HCT116 (cell line): ENCODE measurements around the gene ECM1. TPM values are rescaled to one million over a fixed set of nuclear protein-coding genes. Genes with fewer than 3 reads are reported as not detected.

Experiments used
- ATAC-seq: fragments of 200-7000 bp; cut with Tn5 transposase; 2 replicates; pipeline ENCODE4 v1.9.1; 2020; ENCODE audit warnings: mild to moderate bottlenecking, moderate library complexity
- BruUV-seq: library from RNA; stranded (reverse); fragments of 400-500 nt; replicated peaks from 2 replicates; lab custom pipeline; 2021; lab: Mats Ljungman, UMichigan
- CTCF ChIA-PET: fragments of 300-600 bp; sonication (Branson Sonifier 250); formaldehyde crosslinking; loops from one replicate; lab custom pipeline; 2021; ENCODE audit warnings: antibody characterized with exemption; lab: Charles Lee
- POLR2A ChIA-PET: fragments of 300-600, 350-600 bp; sonication (Branson Sonifier 250); formaldehyde crosslinking; loops from one replicate; lab custom pipeline; 2021; ENCODE audit warnings: antibody characterized with exemption; lab: Charles Lee
- RAD21 ChIA-PET, 2 experiments: fragments of 300-600 bp; sonication (Branson Sonifier 250); formaldehyde crosslinking; loops; one replicate each; lab custom pipeline; 2023; ENCODE audit warnings: low total read pairs in 2 of 2; ENCODE audit not compliant: uncharacterized antibody in 2 of 2, unreplicated experiment in 2 of 2, low non-redundant PET in 1 of 2; lab: Charles Lee
- DNase-seq: peaks from one replicate; pipeline ENCODE4 v3.0.0-alpha.2; 2010; ENCODE audit warnings: low read depth, low spot score
- H2AFZ ChIP-seq: fragments of 200-600 bp; shearing (Covaris generic), sonication (generic); 2 replicates; pipeline ENCODE4 v1.6.1; 2017; ENCODE audit warnings: low read depth, mixed run types, mixed read lengths, antibody characterized with exemption, low read length; ENCODE audit not compliant: poor library complexity, severe bottlenecking
- H3K27ac ChIP-seq: 2 replicates; pipeline ENCODE4 v1.5.1; 2012; ENCODE audit warnings: low read depth, low read length
- H3K27me3 ChIP-seq: fragments of 200-600 bp; sonication (generic); 2 replicates; pipeline ENCODE4 v1.6.1; 2016; ENCODE audit warnings: mixed run types, low read length, mixed read lengths; ENCODE audit not compliant: insufficient read depth
- H3K36me3 ChIP-seq, 2 experiments: fragments of 200-500 bp in 1 of 2; fragments of 200-600 bp in 1 of 2; sonication (Bioruptor generic) in 1 of 2; sonication (generic) in 1 of 2; 2 replicates each; pipeline versions ENCODE4 v1.5.1 to v1.6.1; 2014 to 2016; ENCODE audit warnings: low read length in 2 of 2, inconsistent platforms in 1 of 2, mixed read lengths in 1 of 2, mixed run types in 1 of 2; ENCODE audit not compliant: insufficient read depth in 2 of 2, control insufficient read depth in 1 of 2
- H3K4me1 ChIP-seq, 2 experiments: fragments of 200-600 bp in 1 of 2; sonication (generic) in 1 of 2; 2 replicates each; pipeline versions ENCODE4 v1.5.1 to v1.6.1; 2012 to 2017; ENCODE audit warnings: low read length in 2 of 2, inconsistent platforms in 1 of 2, mild to moderate bottlenecking in 1 of 2, mixed read lengths in 1 of 2, mixed run types in 1 of 2, moderate library complexity in 1 of 2; ENCODE audit not compliant: insufficient read depth in 2 of 2, control insufficient read depth in 1 of 2
- H3K4me2 ChIP-seq: fragments of 200-600 bp; sonication (generic); 2 replicates; pipeline ENCODE4 v1.6.1; 2017; ENCODE audit warnings: mixed run types, low read length, mixed read lengths
- H3K4me3 ChIP-seq, 2 experiments: fragments of 200-600 bp in 1 of 2; sonication (generic) in 1 of 2; replicated peaks in 1 of 2; 2 replicates each; pipeline ENCODE4 v1.5.1; 2011 to 2016; ENCODE audit warnings: low read length in 2 of 2, control low read depth in 1 of 2, low read depth in 1 of 2, mild to moderate bottlenecking in 1 of 2, mixed read lengths in 1 of 2, mixed run types in 1 of 2
- H3K79me2 ChIP-seq: fragments of 200-600 bp; sonication (generic); 2 replicates; pipeline ENCODE4 v1.6.1; 2017; ENCODE audit warnings: mild to moderate bottlenecking, mixed run types, low read length, moderate library complexity, mixed read lengths; ENCODE audit not compliant: insufficient read depth
- H3K9ac ChIP-seq: fragments of 200-600 bp; sonication (generic); 2 replicates; pipeline ENCODE4 v1.6.1; 2016; ENCODE audit warnings: low read length, mixed read lengths
- H3K9me2 ChIP-seq: fragments of 200-600 bp; sonication (generic), shearing (Covaris generic); 2 replicates; pipeline ENCODE4 v1.6.1; 2017; ENCODE audit warnings: mixed run types, mild to moderate bottlenecking, moderate library complexity; ENCODE audit not compliant: insufficient read depth
- H3K9me3 ChIP-seq, 2 experiments: fragments of 200-500 bp in 1 of 2; fragments of 200-600 bp in 1 of 2; sonication (Bioruptor generic) in 1 of 2; sonication (generic) in 1 of 2; 2 replicates each; pipeline ENCODE4 v1.6.1; 2014 to 2017; ENCODE audit warnings: low read length in 2 of 2, mixed read lengths in 2 of 2, inconsistent platforms in 1 of 2, low read depth in 1 of 2, mild to moderate bottlenecking in 1 of 2, mixed run types in 1 of 2, moderate library complexity in 1 of 2; ENCODE audit not compliant: control insufficient read depth in 1 of 2, insufficient read depth in 1 of 2
- H4K20me1 ChIP-seq: fragments of 200-600 bp; sonication (generic), shearing (Covaris generic); 2 replicates; pipeline ENCODE4 v1.6.1; 2017; ENCODE audit warnings: mixed run types, mild to moderate bottlenecking, moderate library complexity; ENCODE audit not compliant: insufficient read depth
- CBX3 ChIP-seq: IDR thresholded peaks from 2 replicates; pipeline ENCODE4 v1.6.1; 2012; ENCODE audit warnings: low read depth
- CEBPB ChIP-seq: IDR thresholded peaks from 2 replicates; pipeline ENCODE4 v1.6.1; 2012; ENCODE audit warnings: low read depth
- EGR1 ChIP-seq: IDR thresholded peaks from 2 replicates; pipeline ENCODE4 v1.6.1; 2012; ENCODE audit warnings: low read depth
- EZH2phosphoT487 ChIP-seq: fragments of 200-600 bp; IDR thresholded peaks from 2 replicates; pipeline ENCODE4 v1.6.1; 2018; ENCODE audit warnings: antibody characterized with exemption, borderline replicate concordance
- FOSL1 ChIP-seq: IDR thresholded peaks from 2 replicates; pipeline ENCODE4 v1.6.1; 2012; ENCODE audit warnings: low read depth
- JUND ChIP-seq: IDR thresholded peaks from 2 replicates; pipeline ENCODE4 v1.6.1; 2012
- POLR2A ChIP-seq: IDR thresholded peaks from 2 replicates; pipeline ENCODE4 v1.7.0; 2011; ENCODE audit warnings: borderline replicate concordance; ENCODE audit not compliant: insufficient read depth, insufficient read length; ENCODE audit errors: extremely low read depth
- POLR2AphosphoS5 ChIP-seq: IDR thresholded peaks from 2 replicates; pipeline ENCODE4 v1.6.1; 2011; ENCODE audit warnings: mild to moderate bottlenecking, low read depth, low read length, moderate library complexity
- RAD21 ChIP-seq: IDR thresholded peaks from 2 replicates; pipeline ENCODE4 v1.6.1; 2012; ENCODE audit warnings: low read depth, mild to moderate bottlenecking
- SIN3A ChIP-seq: IDR thresholded peaks from 2 replicates; pipeline ENCODE4 v1.6.1; 2012; ENCODE audit warnings: low read depth
- SP1 ChIP-seq: IDR thresholded peaks from 2 replicates; pipeline ENCODE4 v1.6.1; 2012; ENCODE audit warnings: low read depth
- SRF ChIP-seq: IDR thresholded peaks from 2 replicates; pipeline ENCODE4 v1.6.1; 2012; ENCODE audit warnings: low read depth
- TCF7L2 ChIP-seq: IDR thresholded peaks from 2 replicates; pipeline ENCODE4 v1.7.0; 2011; ENCODE audit warnings: borderline replicate concordance, inconsistent platforms; ENCODE audit not compliant: insufficient read depth, insufficient read length; ENCODE audit errors: extremely low read depth
- YY1 ChIP-seq: IDR thresholded peaks from 2 replicates; pipeline ENCODE4 v1.6.1; 2011; ENCODE audit warnings: low read length, low read depth, moderate library complexity, mild to moderate bottlenecking; ENCODE audit not compliant: insufficient replicate concordance; ENCODE audit errors: extremely low read depth
- ZFX ChIP-seq: fragments of 450-650 bp; IDR thresholded peaks from 2 replicates; pipeline ENCODE4 v1.6.1; 2017
- intact Hi-C: fragments of 100-400 bp; cut with micrococcal nuclease; formaldehyde crosslinking; loops from 2 replicates; pipeline ENCODE4 v1.10.0; 2022
- total RNA-seq: library from RNA; stranded (reverse); gene quantifications from one replicate; pipeline ENCODE4 v1.2.1, GENCODE V29; 2021; ENCODE audit not compliant: unreplicated experiment
- TF ChIP-seq, protein P1 (sequence below), 3 experiments: fragments of 200-600 bp in 1 of 3; sonication (generic) in 1 of 3; IDR thresholded peaks in 2 of 3; conservative IDR thresholded peaks in 1 of 3; 2 replicates each; pipeline ENCODE4 v1.5.1; 2012 to 2017; ENCODE audit warnings: low read depth in 2 of 3, low read length in 2 of 3, antibody characterized with exemption in 1 of 3, borderline replicate concordance in 1 of 3, control low read depth in 1 of 3, mild to moderate bottlenecking in 1 of 3, mixed read lengths in 1 of 3, mixed run types in 1 of 3, moderate library complexity in 1 of 3; ENCODE audit not compliant: insufficient read depth in 1 of 3
- TF ChIP-seq, protein P2 (sequence below): IDR thresholded peaks from 2 replicates; pipeline ENCODE4 v1.6.1; 2012
- TF ChIP-seq, protein P3 (sequence below): IDR thresholded peaks from 2 replicates; pipeline ENCODE4 v1.6.1; 2011; ENCODE audit warnings: mild to moderate bottlenecking, low read length, moderate library complexity; ENCODE audit not compliant: insufficient replicate concordance; ENCODE audit errors: extremely low read depth
- TF ChIP-seq, protein P4 (sequence below): IDR thresholded peaks from 2 replicates; pipeline ENCODE4 v1.6.1; 2012

ECM1 gene
- total RNA-seq, 1 experiment from 2014 or later: 2.0 TPM

DNA sequence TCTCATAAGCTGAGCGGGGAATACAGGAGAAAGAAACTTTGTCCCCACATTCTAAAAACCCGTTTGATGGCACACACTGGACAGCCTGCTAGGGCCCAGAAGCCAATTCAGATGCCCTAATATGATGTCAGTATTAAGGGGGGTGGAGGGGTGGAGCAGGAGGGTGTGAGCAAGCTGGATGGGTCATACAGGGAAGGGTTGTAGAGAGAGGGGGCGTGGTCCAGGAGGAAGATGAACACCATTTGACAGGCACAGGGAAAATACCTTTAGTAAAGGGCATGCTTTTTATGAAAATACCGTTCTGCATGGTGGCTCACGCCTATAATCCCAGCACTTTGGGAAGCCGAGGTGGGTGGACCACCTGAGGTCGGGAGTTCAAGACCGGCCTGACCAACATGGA, 14.7 kb upstream of the ECM1 start:
- intact Hi-C loops: no loop called here
- Histone ChIP-seq H3K27ac (no peak overlapping the region), H2AFZ (no peak overlapping the region), H4K20me1 (no peaks in the 10 kb centered on the region), H3K4me3 (no peak overlapping the region), H3K36me3 (peaks cover 14 to 20% of the 10 kb centered on the region in 2 experiments; a peak in 3 of 4 replicates), H3K9me2 (no peaks in the 10 kb centered on the region), H3K4me1 (peaks cover under 1 to 2% of the 10 kb centered on the region in 2 experiments; a peak in 1 of 4 replicates), H3K4me2 (no peak overlapping the region), H3K9ac (no peak overlapping the region), H3K9me3 (no peaks in the 10 kb centered on the region), H3K27me3 (no peaks in the 10 kb centered on the region), H3K79me2 (peaks cover 2% of the 10 kb centered on the region)
- ChIA-PET RAD21 (no interaction called here), CTCF (no interaction called here), POLR2A (no interaction called here)
- DNase-seq (no peak), ATAC-seq (no peak)
- BruUV-seq: no TSS peak
- TF ChIP-seq YY1: no peak
- no peak for TF ChIP-seq RAD21
- TF ChIP-seq, protein P1, sequence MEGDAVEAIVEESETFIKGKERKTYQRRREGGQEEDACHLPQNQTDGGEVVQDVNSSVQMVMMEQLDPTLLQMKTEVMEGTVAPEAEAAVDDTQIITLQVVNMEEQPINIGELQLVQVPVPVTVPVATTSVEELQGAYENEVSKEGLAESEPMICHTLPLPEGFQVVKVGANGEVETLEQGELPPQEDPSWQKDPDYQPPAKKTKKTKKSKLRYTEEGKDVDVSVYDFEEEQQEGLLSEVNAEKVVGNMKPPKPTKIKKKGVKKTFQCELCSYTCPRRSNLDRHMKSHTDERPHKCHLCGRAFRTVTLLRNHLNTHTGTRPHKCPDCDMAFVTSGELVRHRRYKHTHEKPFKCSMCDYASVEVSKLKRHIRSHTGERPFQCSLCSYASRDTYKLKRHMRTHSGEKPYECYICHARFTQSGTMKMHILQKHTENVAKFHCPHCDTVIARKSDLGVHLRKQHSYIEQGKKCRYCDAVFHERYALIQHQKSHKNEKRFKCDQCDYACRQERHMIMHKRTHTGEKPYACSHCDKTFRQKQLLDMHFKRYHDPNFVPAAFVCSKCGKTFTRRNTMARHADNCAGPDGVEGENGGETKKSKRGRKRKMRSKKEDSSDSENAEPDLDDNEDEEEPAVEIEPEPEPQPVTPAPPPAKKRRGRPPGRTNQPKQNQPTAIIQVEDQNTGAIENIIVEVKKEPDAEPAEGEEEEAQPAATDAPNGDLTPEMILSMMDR (IDR thresholded peaks at IDR 0.05 in 2 of 3, conservative IDR thresholded peaks at IDR 0.05 in 1 of 3; ENCODE audit: borderline replicate concordance in 1 of 3, insufficient read depth in 1 of 3, low read depth in 2 of 3, low read length in 2 of 3): no peak
- TF ChIP-seq, protein P2, sequence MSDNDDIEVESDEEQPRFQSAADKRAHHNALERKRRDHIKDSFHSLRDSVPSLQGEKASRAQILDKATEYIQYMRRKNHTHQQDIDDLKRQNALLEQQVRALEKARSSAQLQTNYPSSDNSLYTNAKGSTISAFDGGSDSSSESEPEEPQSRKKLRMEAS: no peak
- no peak for TF ChIP-seq FOSL1
- TF ChIP-seq SRF: no peak
- TF ChIP-seq EGR1: no peak
- TF ChIP-seq, protein P3, sequence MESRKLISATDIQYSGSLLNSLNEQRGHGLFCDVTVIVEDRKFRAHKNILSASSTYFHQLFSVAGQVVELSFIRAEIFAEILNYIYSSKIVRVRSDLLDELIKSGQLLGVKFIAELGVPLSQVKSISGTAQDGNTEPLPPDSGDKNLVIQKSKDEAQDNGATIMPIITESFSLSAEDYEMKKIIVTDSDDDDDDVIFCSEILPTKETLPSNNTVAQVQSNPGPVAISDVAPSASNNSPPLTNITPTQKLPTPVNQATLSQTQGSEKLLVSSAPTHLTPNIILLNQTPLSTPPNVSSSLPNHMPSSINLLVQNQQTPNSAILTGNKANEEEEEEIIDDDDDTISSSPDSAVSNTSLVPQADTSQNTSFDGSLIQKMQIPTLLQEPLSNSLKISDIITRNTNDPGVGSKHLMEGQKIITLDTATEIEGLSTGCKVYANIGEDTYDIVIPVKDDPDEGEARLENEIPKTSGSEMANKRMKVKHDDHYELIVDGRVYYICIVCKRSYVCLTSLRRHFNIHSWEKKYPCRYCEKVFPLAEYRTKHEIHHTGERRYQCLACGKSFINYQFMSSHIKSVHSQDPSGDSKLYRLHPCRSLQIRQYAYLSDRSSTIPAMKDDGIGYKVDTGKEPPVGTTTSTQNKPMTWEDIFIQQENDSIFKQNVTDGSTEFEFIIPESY: no peak
- no peak for TF ChIP-seq SIN3A
- no peak for TF ChIP-seq POLR2A
- TF ChIP-seq CEBPB: no peak
- TF ChIP-seq POLR2AphosphoS5: no peak
- no peak for TF ChIP-seq SP1
- no peak for TF ChIP-seq JUND
- TF ChIP-seq TCF7L2: no peak
- no peak for TF ChIP-seq CBX3
- TF ChIP-seq ZFX: no peak
- no peak for TF ChIP-seq EZH2phosphoT487
- TF ChIP-seq, protein P4, sequence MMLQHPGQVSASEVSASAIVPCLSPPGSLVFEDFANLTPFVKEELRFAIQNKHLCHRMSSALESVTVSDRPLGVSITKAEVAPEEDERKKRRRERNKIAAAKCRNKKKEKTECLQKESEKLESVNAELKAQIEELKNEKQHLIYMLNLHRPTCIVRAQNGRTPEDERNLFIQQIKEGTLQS: no peak
